Neural cell (in vitro differentiated cells): Measurements from ENCODE around the gene ZBTB7B. TPM values are rescaled to one million over a fixed set of nuclear protein-coding genes. Genes with fewer than 3 reads are reported as not detected.

Experiments
- H2AFZ ChIP-seq: fragments of 200-600, 300-800 bp; sonication (generic), shearing (Covaris generic); 2 replicates; pipeline ENCODE4 v1.6.0; 2014; ENCODE audit warnings: low read depth, mild to moderate bottlenecking, antibody characterized with exemption, low read length, moderate library complexity
- H3F3A ChIP-seq: fragments of 200-600 bp; shearing (Covaris generic); 2 replicates; pipeline ENCODE4 v1.6.1; 2016; ENCODE audit warnings: mild to moderate bottlenecking, moderate library complexity, mixed read lengths, antibody characterized with exemption, low read length; ENCODE audit not compliant: insufficient read depth, poor library complexity, severe bottlenecking
- H3K27ac ChIP-seq: fragments of 200-600, 300-800 bp; sonication (generic), shearing (Covaris generic); 2 replicates; pipeline ENCODE4 v1.5.1; 2014; ENCODE audit warnings: mild to moderate bottlenecking, low read length, moderate library complexity
- H3K27me3 ChIP-seq: fragments of 300-800, 200-600 bp; sonication (generic), shearing (Covaris generic); 2 replicates; pipeline ENCODE4 v1.6.0; 2014; ENCODE audit warnings: mild to moderate bottlenecking, low read depth, low read length, moderate library complexity; ENCODE audit not compliant: insufficient read depth
- H3K36me3 ChIP-seq: fragments of 300-800, 200-600 bp; sonication (generic), shearing (Covaris generic); 2 replicates; pipeline ENCODE4 v1.5.1; 2014; ENCODE audit warnings: mild to moderate bottlenecking, antibody characterized with exemption, low read length, moderate library complexity; ENCODE audit not compliant: insufficient read depth
- H3K4me2 ChIP-seq: fragments of 300-800, 200-600 bp; sonication (generic), shearing (Covaris generic); 2 replicates; pipeline ENCODE4 v1.6.0; 2014; ENCODE audit warnings: mild to moderate bottlenecking, low read length
- H3K4me3 ChIP-seq: fragments of 300-800, 200-600 bp; sonication (generic), shearing (Covaris generic); 2 replicates; pipeline ENCODE4 v1.5.1; 2014; ENCODE audit warnings: mild to moderate bottlenecking, low read length, moderate library complexity
- H3K79me2 ChIP-seq: fragments of 200-600 bp; shearing (Covaris generic); replicated peaks from 2 replicates; pipeline ENCODE4 v1.6.0; 2014; ENCODE audit warnings: mild to moderate bottlenecking, low read length, moderate library complexity; ENCODE audit not compliant: insufficient read depth
- H3K9ac ChIP-seq: fragments of 300-800, 200-600 bp; sonication (generic), shearing (Covaris generic); 2 replicates; pipeline ENCODE4 v1.6.1; 2016; ENCODE audit warnings: mild to moderate bottlenecking, low read length, mixed read lengths
- H3K9me2 ChIP-seq: fragments of 200-600 bp; shearing (Covaris generic); 2 replicates; pipeline ENCODE4 v1.6.1; 2016; ENCODE audit warnings: mild to moderate bottlenecking, low read length, mixed read lengths; ENCODE audit not compliant: insufficient read depth
- H3K9me3 ChIP-seq: fragments of 200-600, 300-800 bp; sonication (generic), shearing (Covaris generic); 2 replicates; pipeline ENCODE4 v1.6.1; 2016; ENCODE audit warnings: mild to moderate bottlenecking, mixed run types, low read length, moderate library complexity, mixed read lengths
- H4K20me1 ChIP-seq: fragments of 200-600 bp; shearing (Covaris generic); 2 replicates; pipeline ENCODE4 v1.6.1; 2016; ENCODE audit warnings: mild to moderate bottlenecking, mixed run types; ENCODE audit not compliant: insufficient read depth
- CTCF ChIP-seq: fragments of 450-650 bp; IDR thresholded peaks from 2 replicates; pipeline ENCODE4 v1.5.1; 2014; ENCODE audit warnings: antibody characterized with exemption, mild to moderate bottlenecking, moderate library complexity; ENCODE audit not compliant: poor library complexity, severe bottlenecking
- EP300 ChIP-seq: fragments of 450-650 bp; conservative IDR thresholded peaks from 2 replicates; pipeline ENCODE4 v1.6.1; 2014; ENCODE audit warnings: antibody characterized with exemption, mild to moderate bottlenecking, moderate library complexity; ENCODE audit not compliant: poor library complexity, severe bottlenecking
- EZH2 ChIP-seq: fragments of 200-600, 300-800 bp; shearing (Covaris generic), sonication (generic); IDR thresholded peaks from 2 replicates; pipeline ENCODE4 v1.6.1; 2014; ENCODE audit warnings: antibody characterized with exemption, low read length, borderline replicate concordance, mild to moderate bottlenecking; ENCODE audit not compliant: insufficient read depth, poor library complexity, severe bottlenecking
- MXI1 ChIP-seq: fragments of 450-650 bp; conservative IDR thresholded peaks from 2 replicates; pipeline ENCODE4 v1.6.1; 2014; ENCODE audit warnings: antibody characterized with exemption, mild to moderate bottlenecking; ENCODE audit not compliant: poor library complexity, severe bottlenecking
- POLR2AphosphoS5 ChIP-seq: IDR thresholded peaks from 2 replicates; pipeline ENCODE4 v1.6.1; 2012
- RAD21 ChIP-seq: fragments of 450-650 bp; conservative IDR thresholded peaks from 2 replicates; pipeline ENCODE4 v1.6.1; 2014; ENCODE audit warnings: antibody characterized with exemption, mild to moderate bottlenecking, moderate library complexity
- REST ChIP-seq: IDR thresholded peaks from 2 replicates; pipeline ENCODE4 v1.6.1; 2012; ENCODE audit warnings: borderline replicate concordance
- SMC3 ChIP-seq: fragments of 450-650 bp; conservative IDR thresholded peaks from 2 replicates; pipeline ENCODE4 v1.6.1; 2014; ENCODE audit warnings: antibody characterized with exemption, mild to moderate bottlenecking, moderate library complexity; ENCODE audit not compliant: poor library complexity
- TAF1 ChIP-seq: IDR thresholded peaks from 2 replicates; pipeline ENCODE4 v1.6.1; 2012; ENCODE audit warnings: low read depth
- polyA plus RNA-seq: library from polyadenylated mRNA; depleted of rRNA; stranded (reverse); fragments of >200 nt; gene quantifications from 2 replicates; pipeline ENCODE4 v1.2.3, GENCODE V29; 2014

Gene ZBTB7B
- polyA plus RNA-seq, 1 donor from 2014 or later = 0.54 TPM

GRCh38 chr1:155011437-155012025 is 8.9 kb downstream of the ZBTB7B start:
- H3K4me2 ChIP-seq = no peak overlapping the region
- H3K4me3 ChIP-seq = no peak overlapping the region
- no peak for TF ChIP-seq EZH2
- no peak for TF ChIP-seq REST
- TF ChIP-seq SMC3 = no peak
- TF ChIP-seq POLR2AphosphoS5 = no peak
- no peak for TF ChIP-seq EP300
- H3K27me3 ChIP-seq = no peaks in the 10 kb centered on the region
- no peaks in the 10 kb centered on the region for H3K9me3 ChIP-seq
- H2AFZ ChIP-seq = no peak overlapping the region
- no peaks in the 10 kb centered on the region for H3K9me2 ChIP-seq
- no peaks in the 10 kb centered on the region for H4K20me1 ChIP-seq
- H3K9ac ChIP-seq = no peak overlapping the region
- no peaks in the 10 kb centered on the region for H3F3A ChIP-seq
- no peak overlapping the region for H3K27ac ChIP-seq
- H3K36me3 ChIP-seq = no peaks in the 10 kb centered on the region
- H3K79me2 ChIP-seq = no peaks in the 10 kb centered on the region

GRCh38 chr1:155012026-155012546 is 9.5 kb downstream of the ZBTB7B start:
- H4K20me1 ChIP-seq = no peaks in the 10 kb centered on the region
- H3K36me3 ChIP-seq = no peaks in the 10 kb centered on the region
- no peaks in the 10 kb centered on the region for H3K79me2 ChIP-seq
- no peak overlapping the region for H3K9ac ChIP-seq
- H3K9me3 ChIP-seq = no peaks in the 10 kb centered on the region
- no peak overlapping the region for H3K4me3 ChIP-seq
- no peaks in the 10 kb centered on the region for H3K27me3 ChIP-seq
- no peak for TF ChIP-seq SMC3
- no peak for TF ChIP-seq CTCF
- TF ChIP-seq POLR2AphosphoS5 = no peak
- no peak for TF ChIP-seq REST
- no peak for TF ChIP-seq RAD21
- TF ChIP-seq EP300 = no peak
- no peak for TF ChIP-seq MXI1
- TF ChIP-seq TAF1 = no peak
- TF ChIP-seq EZH2 = no peak
- H3F3A ChIP-seq = no peaks in the 10 kb centered on the region
- no peak overlapping the region for H3K4me2 ChIP-seq
- no peaks in the 10 kb centered on the region for H3K9me2 ChIP-seq
- no peak overlapping the region for H2AFZ ChIP-seq
- no peak overlapping the region for H3K27ac ChIP-seq
